ENCODE data around the gene MRPL58. TPM values are rescaled to one million over a fixed set of nuclear protein-coding genes. Genes with fewer than 3 reads are reported as not detected.
A peak's percentile ranks its signal among the peaks of the same experiment; 100 is the strongest.

MRPL58 gene
- total and polyA plus RNA-seq, 2 experiments from 2014 or later: 29.8 to 39.3 TPM

- Histone ChIP-seq H3K79me2 (peaks cover 10% of the 10 kb centered on the region), H4K20me1 (ENCODE audit: insufficient read depth, poor library complexity, severe bottlenecking) (no peaks in the 10 kb centered on the region), H3K9me2 (replicated peaks; ENCODE audit: insufficient read depth) (no peaks in the 10 kb centered on the region), H3K36me3 (replicated peaks; ENCODE audit: insufficient read depth, low read depth) (no peaks in the 10 kb centered on the region), H3K4me2 (no peak overlapping the region), H3K27me3 (no peaks in the 10 kb centered on the region), H2AFZ (no peak overlapping the region), H3K27ac (no peak overlapping the region), H3K4me1 (ENCODE audit: insufficient read depth) (peaks cover 12% of the 10 kb centered on the region), H3K4me3 (no peak overlapping the region), H3K9me3 (ENCODE audit: low read depth) (no peaks in the 10 kb centered on the region)
- WGBS (ENCODE audit: low lambda C conversion rate, missing lambda C conversion rate): 58% methylated on average over 2 of the region's 2 CpGs
- TF ChIP-seq EZH2 (IDR thresholded peaks at IDR 0.05; ENCODE audit: borderline replicate concordance): no peak
- no peak for TF ChIP-seq CTCF (IDR thresholded peaks at IDR 0.05; ENCODE audit: poor library complexity)
- DNase-seq (ENCODE audit: low spot score): no peak
Measured at GRCh38 chr17:75009139-75009724, 3.2 kb upstream of the MRPL58 start.

DNA sequence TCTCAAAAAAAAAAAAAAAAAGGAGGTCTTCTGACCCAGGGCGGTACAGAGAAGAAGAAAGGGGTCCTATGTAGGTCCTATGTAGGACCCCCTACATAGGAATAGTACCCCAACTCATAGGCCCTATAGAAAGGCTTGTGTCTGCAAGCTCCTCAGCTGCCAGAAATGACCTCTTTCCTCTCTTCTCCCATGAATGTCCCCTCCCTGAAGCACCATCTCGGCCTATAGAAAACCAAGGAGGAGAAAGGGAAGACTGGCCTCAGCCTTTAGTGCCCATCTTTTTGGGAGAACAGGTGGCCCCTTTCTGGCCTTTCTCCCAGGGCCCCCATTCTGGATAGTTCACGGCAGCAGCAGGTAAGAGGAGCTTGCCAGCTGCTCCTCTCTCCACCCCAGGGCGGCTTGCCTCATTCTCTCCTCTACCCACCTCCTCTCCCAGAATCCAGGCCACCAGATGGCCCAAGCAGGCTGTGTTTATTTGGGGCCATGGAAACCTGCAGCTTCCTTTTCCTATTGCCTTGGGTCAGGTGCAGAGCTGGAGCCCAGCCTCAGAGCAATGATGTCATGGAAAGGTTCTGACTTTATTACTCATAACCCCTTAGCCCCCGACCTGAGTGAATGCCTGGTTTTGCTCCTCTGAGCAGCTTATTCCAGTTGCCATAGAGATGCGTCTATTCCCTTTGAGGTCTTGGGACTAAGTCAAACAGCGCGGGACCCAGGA is 1.6 kb upstream of the MRPL58 start:
- Histone ChIP-seq H3K4me2 (peak overlapping the region; percentile 89), H3K36me3 (replicated peaks; ENCODE audit: insufficient read depth, low read depth) (no peaks in the 10 kb centered on the region), H3K27ac (peak overlapping the region; percentile 96), H2AFZ (no peak overlapping the region), H3K4me1 (ENCODE audit: insufficient read depth) (peaks cover 12% of the 10 kb centered on the region), H3K9me3 (ENCODE audit: low read depth) (no peaks in the 10 kb centered on the region), H3K79me2 (peaks cover 17% of the 10 kb centered on the region), H3K9me2 (replicated peaks; ENCODE audit: insufficient read depth) (no peaks in the 10 kb centered on the region), H4K20me1 (ENCODE audit: insufficient read depth, poor library complexity, severe bottlenecking) (no peaks in the 10 kb centered on the region), H3K27me3 (no peaks in the 10 kb centered on the region), H3K4me3 (no peak overlapping the region)
- WGBS (ENCODE audit: low lambda C conversion rate, missing lambda C conversion rate): 75% methylated on average over 8 of the region's 8 CpGs
- DNase-seq (ENCODE audit: low spot score): peak; percentile 76
- no peak for TF ChIP-seq CTCF (IDR thresholded peaks at IDR 0.05; ENCODE audit: poor library complexity)
- TF ChIP-seq EZH2 (IDR thresholded peaks at IDR 0.05; ENCODE audit: borderline replicate concordance): no peak
- TF ChIP-seq EZH2phosphoT487 (IDR thresholded peaks at IDR 0.05; ENCODE audit: low read depth, severe bottlenecking, unreplicated experiment): no peak

DNA sequence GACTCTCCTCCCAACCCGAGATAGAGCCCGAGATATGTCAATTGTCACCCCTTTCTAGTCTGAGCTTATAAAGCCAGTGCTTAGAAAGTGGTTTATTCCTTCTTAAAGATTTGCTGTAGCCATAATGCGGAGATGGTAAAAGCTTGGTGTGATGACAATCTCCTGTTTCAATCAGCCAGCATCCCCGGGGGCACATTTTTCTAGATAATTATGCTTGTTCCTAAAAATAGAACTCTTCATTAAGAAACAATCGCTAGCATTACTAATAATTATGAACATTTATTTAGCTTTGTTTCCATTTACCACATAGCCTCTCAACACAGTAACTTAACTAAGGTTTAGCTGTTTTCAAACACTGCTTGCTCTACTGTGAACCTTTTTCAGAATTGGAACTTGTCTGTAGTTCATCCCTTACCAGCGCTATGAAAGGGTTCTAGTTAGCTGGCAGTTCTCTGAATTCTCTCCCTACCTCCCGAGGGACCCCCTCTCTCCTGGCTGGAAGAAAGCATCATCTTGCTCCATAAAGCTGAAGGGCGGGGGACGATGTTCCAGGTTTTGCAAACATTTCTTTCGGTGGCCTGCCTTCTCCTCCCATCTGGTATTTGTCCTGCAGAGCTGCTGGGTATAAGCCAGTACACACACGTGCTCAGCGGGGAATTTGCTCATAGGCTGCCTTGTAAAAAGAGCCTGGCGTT is 922 bp upstream of the MRPL58 start:
- H3K4me3 ChIP-seq: no peak overlapping the region
- H2AFZ ChIP-seq: peak overlapping the region; percentile 93
- peaks cover 17% of the 10 kb centered on the region for H3K79me2 ChIP-seq
- TF ChIP-seq EZH2phosphoT487 (IDR thresholded peaks at IDR 0.05; ENCODE audit: low read depth, severe bottlenecking, unreplicated experiment): no peak
- TF ChIP-seq CTCF (IDR thresholded peaks at IDR 0.05; ENCODE audit: poor library complexity): no peak
- no peak for TF ChIP-seq EZH2 (IDR thresholded peaks at IDR 0.05; ENCODE audit: borderline replicate concordance)
- H3K9me2 ChIP-seq (replicated peaks; ENCODE audit: insufficient read depth): no peaks in the 10 kb centered on the region
- H3K27me3 ChIP-seq: no peaks in the 10 kb centered on the region
- H3K27ac ChIP-seq: peak overlapping the region; percentile 96
- no peaks in the 10 kb centered on the region for H3K36me3 ChIP-seq (replicated peaks; ENCODE audit: insufficient read depth, low read depth)
- H4K20me1 ChIP-seq (ENCODE audit: insufficient read depth, poor library complexity, severe bottlenecking): no peaks in the 10 kb centered on the region
- peak overlapping the region; percentile 89 for H3K4me2 ChIP-seq
- H3K4me1 ChIP-seq (ENCODE audit: insufficient read depth): peaks cover 12% of the 10 kb centered on the region
- no peaks in the 10 kb centered on the region for H3K9me3 ChIP-seq (ENCODE audit: low read depth)
- WGBS (ENCODE audit: low lambda C conversion rate, missing lambda C conversion rate): 55% methylated on average over 13 of the region's 13 CpGs
- peak; percentile 77 for DNase-seq (ENCODE audit: low spot score)
